Uterus (tissue), 2 donors: ENCODE results near the gene NEURL1B.

ENCODE experiments used
- CTCF ChIP-seq, 4 experiments: fragments of 200-600 bp in 2 of 4; fragments of 450-650 bp in 2 of 4; sonication (generic) in 2 of 4; IDR thresholded peaks; one replicate each; pipeline ENCODE4 v1.5.1; 2016 to 2019; ENCODE audit warnings: antibody characterized with exemption in 4 of 4, mild to moderate bottlenecking in 2 of 4, moderate library complexity in 1 of 4
- POLR2A ChIP-seq, 2 donors: fragments of 450-650 bp; IDR thresholded peaks; one replicate each; pipeline ENCODE4 v1.6.1; 2016; ENCODE audit warnings: antibody characterized with exemption in 2 of 2, mild to moderate bottlenecking in 1 of 2, moderate library complexity in 1 of 2

- TF ChIP-seq POLR2A (IDR thresholded peaks at IDR 0.05): no peak
- TF ChIP-seq CTCF (IDR thresholded peaks at IDR 0.05): no peak
Observed at GRCh38 chr5:172712610-172713009, 71.5 kb downstream of the NEURL1B start.
